GM18907 (cell line): ENCODE data around the gene SLC38A9.
"Not testable (repeated sequence)": the region's sequence is repeated elsewhere in the genome, so short reads cannot be mapped to it uniquely, and the experiment has no call there.

Experiments
- ATAC-seq: cut with Tn5 transposase; IDR thresholded peaks from one replicate; pipeline ENCODE4 v1.9.1; 2021; ENCODE audit warnings: mild to moderate bottlenecking, moderate library complexity; ENCODE audit not compliant: unreplicated experiment

The SLC38A9 gene

GRCh38 chr5:55613112-55613868, 98.8 kb downstream of the SLC38A9 start:
- ATAC-seq: no peak

- ATAC-seq: no peak
Observed at GRCh38 chr5:55610542-55610941, 101.6 kb downstream of the SLC38A9 start.

GRCh38 chr5:55609413-55609812, 102.7 kb downstream of the SLC38A9 start:
- no peak for ATAC-seq

- no peak for ATAC-seq
Observed at GRCh38 chr5:55608595-55609349, 103.4 kb downstream of the SLC38A9 start.

GRCh38 chr5:55607309-55607708, 104.8 kb downstream of the SLC38A9 start:
- ATAC-seq: not testable (repeated sequence)

- no peak for ATAC-seq
Observed at GRCh38 chr5:55604611-55605067, 107.5 kb downstream of the SLC38A9 start.

- ATAC-seq: no peak
Observed at GRCh38 chr5:55603922-55604321, 108.2 kb downstream of the SLC38A9 start.

GRCh38 chr5:55601628-55602027, 110.5 kb downstream of the SLC38A9 start:
- ATAC-seq: no peak

GRCh38 chr5:55601204-55601618, 110.9 kb downstream of the SLC38A9 start:
- ATAC-seq: no peak

GRCh38 chr5:55600497-55601203, 111.5 kb downstream of the SLC38A9 start:
- ATAC-seq: no peak

GRCh38 chr5:55600086-55600485, 112.0 kb downstream of the SLC38A9 start:
- no peak for ATAC-seq

GRCh38 chr5:55599148-55600050, 112.7 kb downstream of the SLC38A9 start:
- ATAC-seq: no peak

- ATAC-seq: no peak
Observed at GRCh38 chr5:55597014-55597981, 114.8 kb downstream of the SLC38A9 start.

- ATAC-seq: no peak
Observed at GRCh38 chr5:55594671-55595070, 117.5 kb downstream of the SLC38A9 start.

GRCh38 chr5:55593115-55593472, 119.0 kb downstream of the SLC38A9 start:
- ATAC-seq: no peak

GRCh38 chr5:55592388-55593114, 119.6 kb downstream of the SLC38A9 start:
- ATAC-seq: no peak

- no peak for ATAC-seq
Observed at GRCh38 chr5:55591686-55592085, 120.4 kb downstream of the SLC38A9 start.

- ATAC-seq: no peak
Observed at GRCh38 chr5:55585206-55585610, 126.9 kb downstream of the SLC38A9 start.
